ENCODE results near the gene POLE2.
"Not testable (repeated sequence)": the region's sequence is repeated elsewhere in the genome, so short reads cannot be mapped to it uniquely, and the experiment has no call there.

Gene POLE2

DNA sequence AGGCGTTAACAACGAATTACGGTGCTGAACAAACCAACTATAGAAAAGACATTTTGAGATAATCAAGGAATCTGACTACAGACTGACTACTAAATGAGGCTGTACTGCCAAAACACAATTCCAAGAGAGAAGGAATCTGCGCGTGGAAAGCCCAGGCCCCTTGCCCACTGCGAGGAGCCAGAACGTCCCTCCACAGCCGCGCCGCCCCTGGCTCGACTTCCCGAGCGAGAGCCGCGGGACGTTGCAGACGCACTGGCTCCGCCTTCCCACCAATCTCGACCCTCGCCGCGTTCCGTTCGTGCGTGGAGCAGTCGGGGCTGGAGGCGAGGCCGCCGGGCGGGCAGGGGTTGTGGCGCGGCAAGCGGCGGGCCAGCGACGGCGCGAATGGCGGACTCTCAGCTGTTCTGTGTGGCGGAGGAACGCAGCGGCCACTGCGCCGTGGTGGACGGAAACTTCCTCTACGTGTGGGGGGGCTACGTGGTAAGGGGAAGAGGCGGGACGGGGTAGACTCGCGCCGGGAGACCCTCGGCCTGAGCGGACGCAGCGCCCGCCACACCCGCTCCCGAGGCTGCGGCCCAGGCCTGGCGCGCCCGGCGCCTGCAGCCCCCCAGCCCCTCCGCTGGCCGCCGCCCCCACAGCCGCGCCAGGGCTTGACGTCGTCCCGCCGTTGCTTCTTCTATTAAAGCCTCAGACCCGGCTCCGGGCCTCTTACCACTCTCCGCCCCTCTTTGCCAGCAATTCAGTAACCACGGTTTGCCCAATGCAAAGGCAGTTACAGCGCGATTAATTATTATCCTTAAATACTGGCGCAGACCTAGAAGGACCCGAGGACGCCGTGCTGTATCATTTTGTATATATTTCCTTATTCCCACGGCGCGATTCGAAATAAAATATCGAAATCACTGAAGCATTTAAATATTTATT is 5.1 kb upstream of the POLE2 start, which contains the start of gene KLHDC1:
Gene KLHDC1 (plus strand): TSS at position 310 of the 924 bp plus-strand sequence. CDS start 75 bp downstream, at position 385.
- FAIRE-seq: peak; percentile 92
- TF ChIP-seq POLR2A (IDR thresholded peaks at IDR 0.05; ENCODE audit: low read depth, low read length) (peak; percentile 81), POLR2AphosphoS5 (IDR thresholded peaks at IDR 0.05; ENCODE audit: low read depth, low read length) (peak; percentile 76), TAF1 (IDR thresholded peaks at IDR 0.05; ENCODE audit: borderline replicate concordance, low read depth, low read length) (0 out of 2 replicates have a peak, but pooled peaks have one; percentile 38)
- DNase-seq (ENCODE audit: insufficient read length): peak; percentile 58

- FAIRE-seq (no peak), DNase-seq (ENCODE audit: insufficient read length) (no peak)
- TF ChIP-seq POLR2AphosphoS5 (IDR thresholded peaks at IDR 0.05; ENCODE audit: low read depth, low read length) (no peak), POLR2A (IDR thresholded peaks at IDR 0.05; ENCODE audit: low read depth, low read length) (no peak), TAF1 (IDR thresholded peaks at IDR 0.05; ENCODE audit: borderline replicate concordance, low read depth, low read length) (no peak)
Measured at GRCh38 chr14:49692193-49692757, 4.3 kb upstream of the POLE2 start.

- TF ChIP-seq POLR2A (IDR thresholded peaks at IDR 0.05; ENCODE audit: low read depth, low read length): no peak
- no peak for TF ChIP-seq POLR2AphosphoS5 (IDR thresholded peaks at IDR 0.05; ENCODE audit: low read depth, low read length)
- TF ChIP-seq TAF1 (IDR thresholded peaks at IDR 0.05; ENCODE audit: borderline replicate concordance, low read depth, low read length): no peak
- DNase-seq (ENCODE audit: insufficient read length) (no peak), FAIRE-seq (no peak)
Measured at GRCh38 chr14:49691031-49691430, 3.0 kb upstream of the POLE2 start.

DNA sequence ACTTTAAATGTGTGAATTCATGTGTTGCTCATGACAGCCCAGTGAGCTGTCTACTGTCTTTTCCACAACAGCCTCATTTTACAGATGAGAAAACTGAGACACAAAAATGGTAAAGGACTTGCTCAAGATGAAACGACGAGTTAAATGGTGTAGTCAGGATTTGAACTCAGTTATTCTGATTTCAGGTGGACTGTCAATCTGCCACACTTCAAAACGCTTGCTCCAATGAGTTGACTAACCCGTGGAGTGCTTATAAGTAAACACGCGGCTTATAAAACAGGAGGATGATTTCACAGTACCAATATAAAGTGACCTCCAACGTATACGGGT is 652 bp upstream of the POLE2 start:
- no peak for FAIRE-seq
- TF ChIP-seq POLR2A (IDR thresholded peaks at IDR 0.05; ENCODE audit: low read depth, low read length): no peak
- no peak for TF ChIP-seq POLR2AphosphoS5 (IDR thresholded peaks at IDR 0.05; ENCODE audit: low read depth, low read length)
- TF ChIP-seq TAF1 (IDR thresholded peaks at IDR 0.05; ENCODE audit: borderline replicate concordance, low read depth, low read length): no peak
- no peak for DNase-seq (ENCODE audit: insufficient read length)

DNA sequence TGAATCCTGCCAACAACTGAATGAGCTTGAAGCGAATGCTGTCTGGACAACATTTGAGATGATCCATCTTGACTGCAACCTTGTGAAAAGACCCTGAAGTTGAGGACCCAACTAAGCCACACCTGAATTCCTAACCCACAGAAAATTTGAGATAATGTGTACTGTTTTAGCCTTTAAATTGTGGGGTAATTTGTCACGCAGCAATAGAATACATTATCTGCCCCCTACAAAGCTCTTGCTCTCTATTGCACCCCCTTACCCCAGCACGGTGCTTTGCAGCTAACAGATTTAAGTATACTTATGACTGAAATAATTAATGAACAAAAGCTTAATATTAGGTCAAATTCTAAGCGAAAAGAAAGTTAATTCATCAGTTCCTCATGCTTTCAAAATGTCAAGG is 1.6 kb downstream of the POLE2 start:
- FAIRE-seq (no peak), DNase-seq (ENCODE audit: insufficient read length) (no peak)
- TF ChIP-seq POLR2AphosphoS5 (IDR thresholded peaks at IDR 0.05; ENCODE audit: low read depth, low read length) (no peak), TAF1 (IDR thresholded peaks at IDR 0.05; ENCODE audit: borderline replicate concordance, low read depth, low read length) (no peak), POLR2A (IDR thresholded peaks at IDR 0.05; ENCODE audit: low read depth, low read length) (no peak)

DNA sequence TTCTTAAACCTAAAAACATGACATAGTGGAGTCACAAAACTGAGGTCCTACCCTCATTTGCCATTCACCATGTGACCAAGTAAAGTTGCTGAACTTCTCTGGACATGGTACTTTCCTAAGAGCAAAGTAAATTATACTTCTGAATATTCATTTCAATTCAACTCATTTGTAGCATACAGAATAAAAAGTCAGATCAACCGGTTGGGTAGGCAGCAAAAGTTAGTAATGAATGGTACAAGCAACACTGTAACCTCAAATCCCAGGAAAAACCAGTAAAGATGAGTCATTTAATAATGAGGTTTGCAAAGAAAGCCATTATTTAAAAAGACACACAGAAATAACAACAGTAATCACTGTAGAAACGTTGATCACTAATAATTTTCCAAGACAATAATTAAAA is 8.7 kb downstream of the POLE2 start:
- no peak for FAIRE-seq

DNA sequence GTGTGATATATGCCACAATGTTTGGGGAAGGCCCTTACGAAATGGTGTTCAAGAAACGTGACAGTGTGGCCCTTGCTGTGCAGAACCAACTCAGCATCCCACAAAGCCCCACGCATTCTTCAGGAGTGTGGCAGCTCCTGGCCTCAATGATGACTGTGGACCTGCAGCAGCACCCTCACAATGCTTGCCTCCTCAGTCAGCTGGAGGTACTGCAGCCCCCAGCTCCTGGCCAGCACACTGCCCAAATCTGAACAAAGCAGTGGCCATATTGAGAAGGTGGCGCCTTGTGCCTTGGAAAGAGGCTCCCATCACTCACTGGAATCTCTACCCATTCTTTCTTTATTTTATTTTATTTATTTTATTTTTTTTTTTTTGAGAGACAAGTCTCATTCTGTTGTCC is 10.4 kb downstream of the POLE2 start:
- DNase-seq (ENCODE audit: insufficient read length) (no peak), FAIRE-seq (no peak)
- TF ChIP-seq POLR2A (IDR thresholded peaks at IDR 0.05; ENCODE audit: low read depth, low read length) (no peak), POLR2AphosphoS5 (IDR thresholded peaks at IDR 0.05; ENCODE audit: low read depth, low read length) (no peak), TAF1 (IDR thresholded peaks at IDR 0.05; ENCODE audit: borderline replicate concordance, low read depth, low read length) (no peak)

More for the DNA sequence above, 8.7 kb downstream of the POLE2 start:
- DNase-seq (ENCODE audit: insufficient read length): no peak
- TF ChIP-seq TAF1 (IDR thresholded peaks at IDR 0.05; ENCODE audit: borderline replicate concordance, low read depth, low read length): no peak
- no peak for TF ChIP-seq POLR2AphosphoS5 (IDR thresholded peaks at IDR 0.05; ENCODE audit: low read depth, low read length)

DNA sequence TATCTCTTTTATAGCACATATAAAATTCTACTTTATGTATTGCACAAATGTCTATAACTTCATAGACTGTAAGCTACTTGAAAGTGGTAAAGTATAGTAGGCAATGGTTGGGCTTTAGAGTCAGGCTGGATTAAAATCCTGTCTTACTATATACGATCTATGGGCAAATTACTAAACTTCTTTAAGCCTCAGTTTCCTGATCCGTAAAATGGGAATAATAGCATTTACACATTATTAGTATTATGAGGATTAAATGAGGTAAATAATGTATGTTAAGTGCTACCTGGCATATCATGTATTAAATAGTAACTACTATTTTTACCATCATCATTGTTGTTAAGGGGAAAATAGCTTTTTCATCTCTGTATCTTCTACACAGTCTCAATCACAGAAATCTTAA is 14.4 kb downstream of the POLE2 start:
- FAIRE-seq (no peak), DNase-seq (ENCODE audit: insufficient read length) (no peak)
- TF ChIP-seq TAF1 (IDR thresholded peaks at IDR 0.05; ENCODE audit: borderline replicate concordance, low read depth, low read length): no peak
- TF ChIP-seq POLR2AphosphoS5 (IDR thresholded peaks at IDR 0.05; ENCODE audit: low read depth, low read length): no peak
- TF ChIP-seq POLR2A (IDR thresholded peaks at IDR 0.05; ENCODE audit: low read depth, low read length): no peak

GRCh38 chr14:49670475-49670874 is 17.5 kb downstream of the POLE2 start:
- no peak for DNase-seq (ENCODE audit: insufficient read length)
- no peak for FAIRE-seq
- no peak for TF ChIP-seq POLR2AphosphoS5 (IDR thresholded peaks at IDR 0.05; ENCODE audit: low read depth, low read length)
- no peak for TF ChIP-seq TAF1 (IDR thresholded peaks at IDR 0.05; ENCODE audit: borderline replicate concordance, low read depth, low read length)
- TF ChIP-seq POLR2A (IDR thresholded peaks at IDR 0.05; ENCODE audit: low read depth, low read length): no peak

GRCh38 chr14:49659526-49660455 is 28.2 kb downstream of the POLE2 start:
- no peak for DNase-seq (ENCODE audit: insufficient read length)
- no peak for FAIRE-seq
- TF ChIP-seq TAF1 (IDR thresholded peaks at IDR 0.05; ENCODE audit: borderline replicate concordance, low read depth, low read length) (no peak), POLR2A (IDR thresholded peaks at IDR 0.05; ENCODE audit: low read depth, low read length) (no peak), POLR2AphosphoS5 (IDR thresholded peaks at IDR 0.05; ENCODE audit: low read depth, low read length) (no peak)

GRCh38 chr14:49657500-49657899 is 30.5 kb downstream of the POLE2 start:
- not testable (repeated sequence) for FAIRE-seq; DNase-seq (ENCODE audit: insufficient read length)

Data from GM12892 (cell line).